B cell (primary cell): ENCODE data around the gene MAP2K5.

ENCODE experiments used
- CTCF ChIP-seq: fragments of 200-600 bp; IDR thresholded peaks from one replicate; pipeline ENCODE4 v1.8.0; 2022; ENCODE audit warnings: antibody characterized with exemption, mild to moderate bottlenecking
- EZH2 ChIP-seq: IDR thresholded peaks from 2 replicates; pipeline ENCODE4 v1.6.1; 2012; ENCODE audit warnings: borderline replicate concordance, low read depth, mild to moderate bottlenecking, moderate library complexity, low read length; ENCODE audit not compliant: insufficient read depth, poor library complexity, severe bottlenecking

GRCh38 chr15:67632261-67632660 is 89.8 kb downstream of the MAP2K5 start:
- TF ChIP-seq CTCF (no peak), EZH2 (no peak)
